HCT116 (cell line): Measurements from ENCODE around the gene UVSSA. TPM values are rescaled to one million over a fixed set of nuclear protein-coding genes. Genes with fewer than 3 reads are reported as not detected.

ENCODE experiments used
- ATAC-seq: fragments of 200-7000 bp; cut with Tn5 transposase; 2 replicates; pipeline ENCODE4 v1.9.1; 2020; ENCODE audit warnings: mild to moderate bottlenecking, moderate library complexity
- BruUV-seq: library from RNA; stranded (reverse); fragments of 400-500 nt; replicated peaks from 2 replicates; lab custom pipeline; 2021; lab: Mats Ljungman, UMichigan
- CTCF ChIA-PET: fragments of 300-600 bp; sonication (Branson Sonifier 250); formaldehyde crosslinking; loops from one replicate; lab custom pipeline; 2021; ENCODE audit warnings: antibody characterized with exemption; lab: Charles Lee
- POLR2A ChIA-PET: fragments of 300-600, 350-600 bp; sonication (Branson Sonifier 250); formaldehyde crosslinking; loops from one replicate; lab custom pipeline; 2021; ENCODE audit warnings: antibody characterized with exemption; lab: Charles Lee
- RAD21 ChIA-PET, 2 experiments: fragments of 300-600 bp; sonication (Branson Sonifier 250); formaldehyde crosslinking; loops; one replicate each; lab custom pipeline; 2023; ENCODE audit warnings: low total read pairs in 2 of 2; ENCODE audit not compliant: uncharacterized antibody in 2 of 2, unreplicated experiment in 2 of 2, low non-redundant PET in 1 of 2; lab: Charles Lee
- DNase-seq: peaks from one replicate; pipeline ENCODE4 v3.0.0-alpha.2; 2010; ENCODE audit warnings: low read depth, low spot score
- H2AFZ ChIP-seq: fragments of 200-600 bp; shearing (Covaris generic), sonication (generic); 2 replicates; pipeline ENCODE4 v1.6.1; 2017; ENCODE audit warnings: low read depth, mixed run types, mixed read lengths, antibody characterized with exemption, low read length; ENCODE audit not compliant: poor library complexity, severe bottlenecking
- H3K27ac ChIP-seq: 2 replicates; pipeline ENCODE4 v1.5.1; 2012; ENCODE audit warnings: low read depth, low read length
- H3K27me3 ChIP-seq: fragments of 200-600 bp; sonication (generic); 2 replicates; pipeline ENCODE4 v1.6.1; 2016; ENCODE audit warnings: mixed run types, low read length, mixed read lengths; ENCODE audit not compliant: insufficient read depth
- H3K36me3 ChIP-seq, 2 experiments: fragments of 200-500 bp in 1 of 2; fragments of 200-600 bp in 1 of 2; sonication (Bioruptor generic) in 1 of 2; sonication (generic) in 1 of 2; 2 replicates each; pipeline versions ENCODE4 v1.5.1 to v1.6.1; 2014 to 2016; ENCODE audit warnings: low read length in 2 of 2, inconsistent platforms in 1 of 2, mixed read lengths in 1 of 2, mixed run types in 1 of 2; ENCODE audit not compliant: insufficient read depth in 2 of 2, control insufficient read depth in 1 of 2
- H3K4me1 ChIP-seq, 2 experiments: fragments of 200-600 bp in 1 of 2; sonication (generic) in 1 of 2; 2 replicates each; pipeline versions ENCODE4 v1.5.1 to v1.6.1; 2012 to 2017; ENCODE audit warnings: low read length in 2 of 2, inconsistent platforms in 1 of 2, mild to moderate bottlenecking in 1 of 2, mixed read lengths in 1 of 2, mixed run types in 1 of 2, moderate library complexity in 1 of 2; ENCODE audit not compliant: insufficient read depth in 2 of 2, control insufficient read depth in 1 of 2
- H3K4me2 ChIP-seq: fragments of 200-600 bp; sonication (generic); 2 replicates; pipeline ENCODE4 v1.6.1; 2017; ENCODE audit warnings: mixed run types, low read length, mixed read lengths
- H3K4me3 ChIP-seq, 2 experiments: fragments of 200-600 bp in 1 of 2; sonication (generic) in 1 of 2; replicated peaks in 1 of 2; 2 replicates each; pipeline ENCODE4 v1.5.1; 2011 to 2016; ENCODE audit warnings: low read length in 2 of 2, control low read depth in 1 of 2, low read depth in 1 of 2, mild to moderate bottlenecking in 1 of 2, mixed read lengths in 1 of 2, mixed run types in 1 of 2
- H3K79me2 ChIP-seq: fragments of 200-600 bp; sonication (generic); 2 replicates; pipeline ENCODE4 v1.6.1; 2017; ENCODE audit warnings: mild to moderate bottlenecking, mixed run types, low read length, moderate library complexity, mixed read lengths; ENCODE audit not compliant: insufficient read depth
- H3K9ac ChIP-seq: fragments of 200-600 bp; sonication (generic); 2 replicates; pipeline ENCODE4 v1.6.1; 2016; ENCODE audit warnings: low read length, mixed read lengths
- H3K9me2 ChIP-seq: fragments of 200-600 bp; sonication (generic), shearing (Covaris generic); 2 replicates; pipeline ENCODE4 v1.6.1; 2017; ENCODE audit warnings: mixed run types, mild to moderate bottlenecking, moderate library complexity; ENCODE audit not compliant: insufficient read depth
- H3K9me3 ChIP-seq, 2 experiments: fragments of 200-500 bp in 1 of 2; fragments of 200-600 bp in 1 of 2; sonication (Bioruptor generic) in 1 of 2; sonication (generic) in 1 of 2; 2 replicates each; pipeline ENCODE4 v1.6.1; 2014 to 2017; ENCODE audit warnings: low read length in 2 of 2, mixed read lengths in 2 of 2, inconsistent platforms in 1 of 2, low read depth in 1 of 2, mild to moderate bottlenecking in 1 of 2, mixed run types in 1 of 2, moderate library complexity in 1 of 2; ENCODE audit not compliant: control insufficient read depth in 1 of 2, insufficient read depth in 1 of 2
- H4K20me1 ChIP-seq: fragments of 200-600 bp; sonication (generic), shearing (Covaris generic); 2 replicates; pipeline ENCODE4 v1.6.1; 2017; ENCODE audit warnings: mixed run types, mild to moderate bottlenecking, moderate library complexity; ENCODE audit not compliant: insufficient read depth
- CBX3 ChIP-seq: IDR thresholded peaks from 2 replicates; pipeline ENCODE4 v1.6.1; 2012; ENCODE audit warnings: low read depth
- EGR1 ChIP-seq: IDR thresholded peaks from 2 replicates; pipeline ENCODE4 v1.6.1; 2012; ENCODE audit warnings: low read depth
- ELF1 ChIP-seq: IDR thresholded peaks from 2 replicates; pipeline ENCODE4 v1.6.1; 2012; ENCODE audit warnings: low read depth, borderline replicate concordance
- JUND ChIP-seq: IDR thresholded peaks from 2 replicates; pipeline ENCODE4 v1.6.1; 2012
- POLR2A ChIP-seq: IDR thresholded peaks from 2 replicates; pipeline ENCODE4 v1.7.0; 2011; ENCODE audit warnings: borderline replicate concordance; ENCODE audit not compliant: insufficient read depth, insufficient read length; ENCODE audit errors: extremely low read depth
- SIN3A ChIP-seq: IDR thresholded peaks from 2 replicates; pipeline ENCODE4 v1.6.1; 2012; ENCODE audit warnings: low read depth
- YY1 ChIP-seq: IDR thresholded peaks from 2 replicates; pipeline ENCODE4 v1.6.1; 2011; ENCODE audit warnings: low read length, low read depth, moderate library complexity, mild to moderate bottlenecking; ENCODE audit not compliant: insufficient replicate concordance; ENCODE audit errors: extremely low read depth
- ZFX ChIP-seq: fragments of 450-650 bp; IDR thresholded peaks from 2 replicates; pipeline ENCODE4 v1.6.1; 2017
- intact Hi-C: fragments of 100-400 bp; cut with micrococcal nuclease; formaldehyde crosslinking; loops from 2 replicates; pipeline ENCODE4 v1.10.0; 2022
- total RNA-seq: library from RNA; stranded (reverse); gene quantifications from one replicate; pipeline ENCODE4 v1.2.1, GENCODE V29; 2021; ENCODE audit not compliant: unreplicated experiment
- TF ChIP-seq, protein P1 (sequence below): IDR thresholded peaks from 2 replicates; pipeline ENCODE4 v1.6.1; 2012; ENCODE audit warnings: low read depth

UVSSA gene
- total RNA-seq, 1 experiment from 2014 or later, result 30.5 TPM

DNA sequence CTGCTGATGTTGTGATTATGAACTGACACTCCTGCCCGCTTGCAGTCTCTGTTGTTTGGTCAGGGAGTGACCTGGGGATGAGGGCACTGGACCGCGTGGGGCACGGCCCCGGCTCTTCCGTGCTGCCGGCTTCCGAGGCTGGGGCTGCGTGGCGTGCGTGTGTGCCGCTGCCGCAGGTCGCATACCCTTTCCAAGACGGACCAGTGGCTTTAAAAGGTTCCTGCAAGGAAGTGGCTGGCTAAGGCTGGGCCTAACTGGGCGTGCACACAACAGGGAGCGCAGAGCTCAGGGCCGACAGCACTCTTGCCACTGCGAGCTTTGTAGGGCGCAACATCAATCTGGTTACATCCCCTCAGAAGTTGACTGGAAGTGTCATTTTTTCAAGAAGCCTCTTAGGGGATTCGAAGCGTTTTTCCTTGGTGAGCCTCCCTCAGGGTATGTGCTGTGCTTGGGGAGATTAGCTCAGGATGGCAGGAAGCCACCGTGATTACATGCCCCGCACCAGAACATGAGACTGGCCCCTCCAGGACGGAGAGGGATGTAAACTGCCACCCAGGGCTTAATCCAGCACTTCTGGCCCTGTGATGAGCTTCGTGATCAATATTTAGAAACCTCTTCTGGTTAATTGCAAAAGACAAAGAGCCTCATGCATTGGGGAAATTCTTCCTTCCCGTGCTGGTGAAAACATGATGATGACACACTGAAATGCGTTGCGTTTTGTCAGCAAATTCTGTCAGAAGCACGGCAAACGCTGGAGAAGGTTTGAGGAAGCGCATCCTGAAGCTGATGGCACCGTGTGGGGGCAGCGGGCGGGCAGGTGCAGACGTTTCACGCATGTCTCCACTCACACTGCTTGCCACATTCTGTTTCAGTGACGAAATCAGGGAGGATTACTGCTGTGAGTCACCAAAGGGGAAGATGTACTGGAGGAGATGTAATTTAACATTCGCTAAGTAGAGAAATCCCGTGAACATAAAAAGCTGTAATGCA lies 46.2 kb upstream of the UVSSA start:
- ChIA-PET CTCF (no interaction called here), POLR2A (no interaction called here), RAD21 (no interaction called here)
- ATAC-seq, result no peak
- Histone ChIP-seq H3K27ac (no peak overlapping the region), H3K4me2 (no peak overlapping the region), H3K9me2 (no peaks in the 10 kb centered on the region), H3K27me3 (no peaks in the 10 kb centered on the region), H3K4me3 (no peak overlapping the region), H3K4me1 (peaks cover 19% of the 10 kb centered on the region in 2 experiments), H2AFZ (no peak overlapping the region), H3K79me2 (peaks cover 94% of the 10 kb centered on the region), H3K9me3 (no peaks in the 10 kb centered on the region), H3K9ac (no peak overlapping the region), H4K20me1 (0 out of 2 replicates have a peak, but pooled peaks cover 3% of the 10 kb centered on the region), H3K36me3 (peaks cover 2 to 17% of the 10 kb centered on the region in 2 experiments; a peak in 3 of 4 replicates)
- TF ChIP-seq ZFX, result no peak
- intact Hi-C loops, result no loop called here
- DNase-seq, result no peak
- no TSS peak for BruUV-seq

DNA sequence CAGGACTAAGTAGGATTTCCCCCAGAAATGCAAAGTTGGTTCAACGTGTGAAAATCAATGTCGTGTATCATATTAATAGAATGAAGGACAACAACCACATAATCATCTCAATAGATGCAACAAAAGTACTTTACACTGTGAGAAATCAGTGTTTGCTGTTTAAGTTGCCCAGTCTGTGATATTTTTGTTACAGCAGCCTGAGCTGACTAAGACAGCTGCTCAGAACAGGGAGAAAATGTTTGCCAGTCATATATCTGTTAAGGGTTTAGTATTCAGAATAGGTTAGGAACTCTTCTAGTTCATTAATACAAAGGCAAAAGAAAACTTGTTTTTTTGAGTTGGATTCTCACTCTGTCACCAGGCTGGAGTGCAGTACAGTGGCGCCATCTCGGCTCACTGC lies 44.8 kb upstream of the UVSSA start:
- Histone ChIP-seq H3K9ac (no peak overlapping the region), H3K4me3 (no peak overlapping the region), H3K79me2 (peaks cover 97% of the 10 kb centered on the region), H3K36me3 (peaks cover 2 to 17% of the 10 kb centered on the region in 2 experiments; a peak in 3 of 4 replicates), H3K9me3 (no peaks in the 10 kb centered on the region), H3K27me3 (no peaks in the 10 kb centered on the region), H3K9me2 (no peaks in the 10 kb centered on the region), H4K20me1 (0 out of 2 replicates have a peak, but pooled peaks cover 3% of the 10 kb centered on the region), H2AFZ (no peak overlapping the region), H3K4me2 (no peak overlapping the region), H3K4me1 (peaks cover 30 to 31% of the 10 kb centered on the region in 2 experiments), H3K27ac (no peak overlapping the region)
- ATAC-seq (no peak), DNase-seq (no peak)
- intact Hi-C loops, result no loop called here
- no TSS peak for BruUV-seq
- CTCF ChIA-PET, result no interaction called here
- RAD21 ChIA-PET, result no interaction called here
- TF ChIP-seq EGR1 (no peak), ELF1 (no peak), SIN3A (no peak), JUND (no peak), CBX3 (no peak), POLR2A (no peak), ZFX (no peak), YY1 (no peak)
- TF ChIP-seq, protein P1, sequence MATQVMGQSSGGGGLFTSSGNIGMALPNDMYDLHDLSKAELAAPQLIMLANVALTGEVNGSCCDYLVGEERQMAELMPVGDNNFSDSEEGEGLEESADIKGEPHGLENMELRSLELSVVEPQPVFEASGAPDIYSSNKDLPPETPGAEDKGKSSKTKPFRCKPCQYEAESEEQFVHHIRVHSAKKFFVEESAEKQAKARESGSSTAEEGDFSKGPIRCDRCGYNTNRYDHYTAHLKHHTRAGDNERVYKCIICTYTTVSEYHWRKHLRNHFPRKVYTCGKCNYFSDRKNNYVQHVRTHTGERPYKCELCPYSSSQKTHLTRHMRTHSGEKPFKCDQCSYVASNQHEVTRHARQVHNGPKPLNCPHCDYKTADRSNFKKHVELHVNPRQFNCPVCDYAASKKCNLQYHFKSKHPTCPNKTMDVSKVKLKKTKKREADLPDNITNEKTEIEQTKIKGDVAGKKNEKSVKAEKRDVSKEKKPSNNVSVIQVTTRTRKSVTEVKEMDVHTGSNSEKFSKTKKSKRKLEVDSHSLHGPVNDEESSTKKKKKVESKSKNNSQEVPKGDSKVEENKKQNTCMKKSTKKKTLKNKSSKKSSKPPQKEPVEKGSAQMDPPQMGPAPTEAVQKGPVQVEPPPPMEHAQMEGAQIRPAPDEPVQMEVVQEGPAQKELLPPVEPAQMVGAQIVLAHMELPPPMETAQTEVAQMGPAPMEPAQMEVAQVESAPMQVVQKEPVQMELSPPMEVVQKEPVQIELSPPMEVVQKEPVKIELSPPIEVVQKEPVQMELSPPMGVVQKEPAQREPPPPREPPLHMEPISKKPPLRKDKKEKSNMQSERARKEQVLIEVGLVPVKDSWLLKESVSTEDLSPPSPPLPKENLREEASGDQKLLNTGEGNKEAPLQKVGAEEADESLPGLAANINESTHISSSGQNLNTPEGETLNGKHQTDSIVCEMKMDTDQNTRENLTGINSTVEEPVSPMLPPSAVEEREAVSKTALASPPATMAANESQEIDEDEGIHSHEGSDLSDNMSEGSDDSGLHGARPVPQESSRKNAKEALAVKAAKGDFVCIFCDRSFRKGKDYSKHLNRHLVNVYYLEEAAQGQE, result no peak
- POLR2A ChIA-PET, result no interaction called here
